GM23248 (cell line): ENCODE data around the gene NHERF1.

Source experiments
- EZH2 ChIP-seq: fragments of 200-600 bp; sonication (generic); IDR thresholded peaks from 2 replicates; pipeline ENCODE4 v1.6.1; 2018; ENCODE audit warnings: antibody characterized with exemption, mild to moderate bottlenecking; ENCODE audit not compliant: insufficient read depth, poor library complexity, severe bottlenecking
- EZH2phosphoT487 ChIP-seq: fragments of 200-600 bp; sonication (generic); IDR thresholded peaks from 2 replicates; pipeline ENCODE4 v1.6.1; 2018; ENCODE audit warnings: antibody characterized with exemption, moderate library complexity, mild to moderate bottlenecking, low read depth; ENCODE audit not compliant: insufficient read depth

GRCh38 chr17:74746922-74747321 lies 1.5 kb upstream of the NHERF1 start:
- TF ChIP-seq EZH2phosphoT487 (no peak), EZH2 (no peak)
